BLaER1 (cell line): ENCODE data around the gene HCK.

Experiments
- H3K27ac ChIP-seq: shearing (Covaris generic); formaldehyde crosslinking; 2 replicates; pipeline ENCODE4 v1.8.1; 2022
- H3K27me3 ChIP-seq: shearing (Covaris generic); formaldehyde crosslinking; 2 replicates; pipeline ENCODE4 v1.8.1; 2022
- H3K36me3 ChIP-seq: shearing (Covaris generic); formaldehyde crosslinking; 2 replicates; pipeline ENCODE4 v1.8.1; 2022
- H3K4me1 ChIP-seq: shearing (Covaris generic); formaldehyde crosslinking; 2 replicates; pipeline ENCODE4 v1.8.1; 2022
- H3K4me2 ChIP-seq: shearing (Covaris generic); formaldehyde crosslinking; 2 replicates; pipeline ENCODE4 v1.8.1; 2022
- H3K4me3 ChIP-seq: shearing (Covaris generic); formaldehyde crosslinking; 2 replicates; pipeline ENCODE4 v1.8.1; 2022
- H3K9ac ChIP-seq: shearing (Covaris generic); formaldehyde crosslinking; 2 replicates; pipeline ENCODE4 v1.8.1; 2022
- H3K9me3 ChIP-seq: shearing (Covaris generic); formaldehyde crosslinking; 2 replicates; pipeline ENCODE4 v1.8.1; 2022
- H4K20me1 ChIP-seq: shearing (Covaris generic); formaldehyde crosslinking; 2 replicates; pipeline ENCODE4 v1.8.1; 2022
- Cebpa-rat ChIP-seq: shearing (Covaris generic); IDR thresholded peaks from 2 replicates; pipeline ENCODE4 v1.8.1; 2022

The HCK gene

GRCh38 chr20:32123088-32123487 lies 71.0 kb downstream of the HCK start:
- Histone ChIP-seq H3K4me2 (no peak overlapping the region), H3K4me3 (no peak overlapping the region), H3K9me3 (peaks cover 18% of the 10 kb centered on the region), H3K9ac (no peak overlapping the region), H4K20me1 (peaks cover 56% of the 10 kb centered on the region), H3K27me3 (no peaks in the 10 kb centered on the region), H3K4me1 (no peaks in the 10 kb centered on the region), H3K36me3 (peaks cover 62% of the 10 kb centered on the region), H3K27ac (no peak overlapping the region)
- TF ChIP-seq Cebpa-rat = no peak

- no peak for TF ChIP-seq Cebpa-rat
- no peaks in the 10 kb centered on the region for H3K4me1 ChIP-seq
- no peaks in the 10 kb centered on the region for H3K27me3 ChIP-seq
- H4K20me1 ChIP-seq = peaks cover 64% of the 10 kb centered on the region
- 0 out of 2 replicates have a peak overlapping the region, but pooled peaks have one; percentile 13 for H3K27ac ChIP-seq
- H3K4me2 ChIP-seq = no peak overlapping the region
- no peak overlapping the region for H3K9ac ChIP-seq
- peaks cover 18% of the 10 kb centered on the region for H3K9me3 ChIP-seq
- peaks cover 67% of the 10 kb centered on the region for H3K36me3 ChIP-seq
- H3K4me3 ChIP-seq = no peak overlapping the region
Measured at GRCh38 chr20:32124916-32125454, 72.9 kb downstream of the HCK start.

- Histone ChIP-seq H3K9ac (no peak overlapping the region), H3K9me3 (peaks cover 17% of the 10 kb centered on the region), H3K36me3 (peaks cover 68% of the 10 kb centered on the region), H3K4me3 (no peak overlapping the region), H3K27me3 (no peaks in the 10 kb centered on the region), H3K4me1 (no peaks in the 10 kb centered on the region), H3K27ac (no peak overlapping the region), H3K4me2 (no peak overlapping the region), H4K20me1 (peaks cover 69% of the 10 kb centered on the region)
- TF ChIP-seq Cebpa-rat = no peak
Measured at GRCh38 chr20:32125506-32125905, 73.5 kb downstream of the HCK start.

GRCh38 chr20:32126919-32127318 lies 74.9 kb downstream of the HCK start:
- Histone ChIP-seq H3K9me3 (peaks cover 9% of the 10 kb centered on the region), H4K20me1 (peaks cover 83% of the 10 kb centered on the region), H3K27me3 (no peaks in the 10 kb centered on the region), H3K4me1 (no peaks in the 10 kb centered on the region), H3K4me3 (no peak overlapping the region), H3K9ac (no peak overlapping the region), H3K27ac (no peak overlapping the region), H3K4me2 (no peak overlapping the region), H3K36me3 (peaks cover 81% of the 10 kb centered on the region)
- no peak for TF ChIP-seq Cebpa-rat

GRCh38 chr20:32127347-32127746 lies 75.3 kb downstream of the HCK start:
- H3K9ac ChIP-seq = no peak overlapping the region

GRCh38 chr20:32128167-32128566 lies 76.1 kb downstream of the HCK start:
- Histone ChIP-seq H3K4me2 (no peak overlapping the region), H3K27ac (no peak overlapping the region), H3K9ac (no peak overlapping the region), H3K4me1 (no peaks in the 10 kb centered on the region), H3K36me3 (peaks cover 88% of the 10 kb centered on the region), H3K9me3 (no peaks in the 10 kb centered on the region), H4K20me1 (peaks cover 95% of the 10 kb centered on the region), H3K4me3 (no peak overlapping the region), H3K27me3 (no peaks in the 10 kb centered on the region)
- no peak for TF ChIP-seq Cebpa-rat

More at GRCh38 chr20:32127347-32127746, 75.3 kb downstream of the HCK start:
- no peak for TF ChIP-seq Cebpa-rat
- Histone ChIP-seq H4K20me1 (peaks cover 87% of the 10 kb centered on the region), H3K4me3 (no peak overlapping the region), H3K36me3 (peaks cover 84% of the 10 kb centered on the region), H3K4me2 (no peak overlapping the region), H3K4me1 (no peaks in the 10 kb centered on the region), H3K27me3 (no peaks in the 10 kb centered on the region), H3K9me3 (peaks cover 4% of the 10 kb centered on the region), H3K27ac (no peak overlapping the region)

GRCh38 chr20:32129863-32130262 lies 77.8 kb downstream of the HCK start:
- H4K20me1 ChIP-seq = peaks cover 100% of the 10 kb centered on the region
- no peak overlapping the region for H3K27ac ChIP-seq
- no peak overlapping the region for H3K9ac ChIP-seq
- TF ChIP-seq Cebpa-rat = no peak
- H3K4me2 ChIP-seq = no peak overlapping the region
- no peaks in the 10 kb centered on the region for H3K27me3 ChIP-seq
- H3K4me1 ChIP-seq = no peaks in the 10 kb centered on the region
- H3K4me3 ChIP-seq = no peak overlapping the region
- H3K9me3 ChIP-seq = no peaks in the 10 kb centered on the region
- H3K36me3 ChIP-seq = peaks cover 93% of the 10 kb centered on the region

GRCh38 chr20:32130352-32130751 lies 78.3 kb downstream of the HCK start:
- H3K4me2 ChIP-seq = no peak overlapping the region
- no peaks in the 10 kb centered on the region for H3K9me3 ChIP-seq
- H3K9ac ChIP-seq = no peak overlapping the region
- peaks cover 100% of the 10 kb centered on the region for H4K20me1 ChIP-seq
- H3K27me3 ChIP-seq = no peaks in the 10 kb centered on the region
- H3K36me3 ChIP-seq = peaks cover 93% of the 10 kb centered on the region
- H3K27ac ChIP-seq = no peak overlapping the region
- H3K4me3 ChIP-seq = no peak overlapping the region
- no peaks in the 10 kb centered on the region for H3K4me1 ChIP-seq
- TF ChIP-seq Cebpa-rat = no peak

GRCh38 chr20:32130965-32131364 lies 78.9 kb downstream of the HCK start:
- Histone ChIP-seq H3K27ac (no peak overlapping the region), H3K9ac (no peak overlapping the region), H3K4me2 (no peak overlapping the region), H3K27me3 (no peaks in the 10 kb centered on the region), H3K4me1 (no peaks in the 10 kb centered on the region), H4K20me1 (peaks cover 100% of the 10 kb centered on the region), H3K4me3 (no peak overlapping the region), H3K36me3 (peaks cover 93% of the 10 kb centered on the region), H3K9me3 (no peaks in the 10 kb centered on the region)
- TF ChIP-seq Cebpa-rat = no peak

GRCh38 chr20:32132911-32133549 lies 81.0 kb downstream of the HCK start:
- H3K9me3 ChIP-seq = no peaks in the 10 kb centered on the region
- H3K4me1 ChIP-seq = no peaks in the 10 kb centered on the region
- H3K27me3 ChIP-seq = no peaks in the 10 kb centered on the region
- peaks cover 98% of the 10 kb centered on the region for H4K20me1 ChIP-seq
- TF ChIP-seq Cebpa-rat = no peak
- H3K27ac ChIP-seq = no peak overlapping the region
- H3K4me3 ChIP-seq = no peak overlapping the region
- no peak overlapping the region for H3K4me2 ChIP-seq
- H3K36me3 ChIP-seq = peaks cover 96% of the 10 kb centered on the region
- H3K9ac ChIP-seq = no peak overlapping the region
